ENCODE results near the gene TMEM198. TPM values are rescaled to one million over a fixed set of nuclear protein-coding genes. Genes with fewer than 3 reads are reported as not detected.

Gene TMEM198
- total and polyA plus RNA-seq, 9 of the 15 experiments (the other 6 are each of a cell fraction or from before 2014, with no cell fraction given): 0.03 to 3.8 (median 1.0) TPM

DNA sequence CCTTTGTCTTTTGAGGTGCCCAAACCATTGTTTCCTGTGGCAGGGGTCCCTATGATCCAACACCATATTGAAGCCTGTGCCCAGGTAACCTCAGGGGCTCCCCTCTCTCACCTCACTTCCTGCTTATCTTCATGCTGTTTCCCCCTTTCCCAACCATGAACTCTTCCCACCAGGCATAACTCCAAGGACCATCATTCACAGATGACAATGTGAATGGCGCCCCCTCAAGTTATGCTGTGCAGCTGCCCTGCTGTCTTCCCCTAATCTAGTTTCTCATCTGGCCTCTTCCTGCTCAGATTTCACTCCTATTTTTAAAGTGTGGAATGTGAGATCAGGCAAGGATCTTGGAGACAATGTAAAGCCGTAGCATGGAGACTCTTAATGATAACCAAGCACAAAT lies 43.7 kb upstream of the TMEM198 start (continued):
- TF ChIP-seq HDAC1 (IDR thresholded peaks at IDR 0.05) (peak in 1 of 2 experiments; percentile 68; a peak in 1 of 4 replicates), ATF2 (CRISPR knock-in tag; IDR thresholded peaks at IDR 0.05) (no peak), CTCF (IDR thresholded peaks at IDR 0.05 in 2 of 3, conservative IDR thresholded peaks at IDR 0.05 in 1 of 3; ENCODE audit: insufficient read depth in 2 of 3, low read depth in 1 of 3, low read length in 3 of 3) (peak; percentile 34 to 61 (median 57); a peak in 5 of 6 replicates), KDM1A (IDR thresholded peaks at IDR 0.05) (peak; percentile 70 to 72; a peak in 3 of 4 replicates), NONO (IDR thresholded peaks at IDR 0.05; ENCODE audit: low read depth in 2 of 2, low read length in 1 of 2) (0 out of 4 replicates have a peak, but pooled peaks of 1 of the 2 experiments have one; percentile 35), SRSF3 (IDR thresholded peaks at IDR 0.05; ENCODE audit: insufficient read depth, low read length) (no peak), POLR3G (IDR thresholded peaks at IDR 0.05; ENCODE audit: extremely low read depth, insufficient read length, insufficient replicate concordance) (no peak), TRIM28 (IDR thresholded peaks at IDR 0.05) (no peak), SOX6 (IDR thresholded peaks at IDR 0.05) (peak; percentile 48; the same call in 1 of the 2 replicates), PHF21A (IDR thresholded peaks at IDR 0.05; ENCODE audit: borderline replicate concordance, low read depth) (0 out of 2 replicates have a peak, but pooled peaks have one; percentile 59), CBFA2T2 (conservative IDR thresholded peaks at IDR 0.05) (0 out of 2 replicates have a peak, but pooled peaks have one; percentile 35), ATF3 (IDR thresholded peaks at IDR 0.05) (no peak), ATF3 (CRISPR knock-in tag; conservative IDR thresholded peaks at IDR 0.05) (no peak), ZEB2 (IDR thresholded peaks at IDR 0.05) (0 out of 2 replicates have a peak, but pooled peaks have one; percentile 18), XRCC3 (IDR thresholded peaks at IDR 0.05) (no peak), ZBTB43 (CRISPR knock-in tag; IDR thresholded peaks at IDR 0.05) (no peak), ZFP30 (CRISPR knock-in tag; IDR thresholded peaks at IDR 0.05; ENCODE audit: borderline replicate concordance) (no peak), ZNF146 (CRISPR knock-in tag; IDR thresholded peaks at IDR 0.05; ENCODE audit: unreplicated experiment) (no peak), GATAD2B (IDR thresholded peaks at IDR 0.05; ENCODE audit: borderline replicate concordance) (0 out of 2 replicates have a peak, but pooled peaks have one; percentile 20), GATA2 (CRISPR knock-in tag; IDR thresholded peaks at IDR 0.05) (peak; percentile 90), TAL1 (IDR thresholded peaks at IDR 0.05) (no peak), SRSF1 (IDR thresholded peaks at IDR 0.05; ENCODE audit: low read depth, low read length) (no peak)
- TF ChIP-seq, protein P1, sequence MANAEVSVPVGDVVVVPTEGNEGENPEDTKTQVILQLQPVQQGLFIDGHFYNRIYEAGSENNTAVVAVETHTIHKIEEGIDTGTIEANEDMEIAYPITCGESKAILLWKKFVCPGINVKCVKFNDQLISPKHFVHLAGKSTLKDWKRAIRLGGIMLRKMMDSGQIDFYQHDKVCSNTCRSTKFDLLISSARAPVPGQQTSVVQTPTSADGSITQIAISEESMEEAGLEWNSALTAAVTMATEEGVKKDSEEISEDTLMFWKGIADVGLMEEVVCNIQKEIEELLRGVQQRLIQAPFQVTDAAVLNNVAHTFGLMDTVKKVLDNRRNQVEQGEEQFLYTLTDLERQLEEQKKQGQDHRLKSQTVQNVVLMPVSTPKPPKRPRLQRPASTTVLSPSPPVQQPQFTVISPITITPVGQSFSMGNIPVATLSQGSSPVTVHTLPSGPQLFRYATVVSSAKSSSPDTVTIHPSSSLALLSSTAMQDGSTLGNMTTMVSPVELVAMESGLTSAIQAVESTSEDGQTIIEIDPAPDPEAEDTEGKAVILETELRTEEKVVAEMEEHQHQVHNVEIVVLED (CRISPR knock-in tag; IDR thresholded peaks at IDR 0.05): no peak

Measured in K562 (cell line).